Measurements from ENCODE around the gene NFXL1. TPM values are rescaled to one million over a fixed set of nuclear protein-coding genes. Genes with fewer than 3 reads are reported as not detected.

NFXL1 gene
- total RNA-seq, 1 experiment from 2014 or later = 15.7 TPM

DNA sequence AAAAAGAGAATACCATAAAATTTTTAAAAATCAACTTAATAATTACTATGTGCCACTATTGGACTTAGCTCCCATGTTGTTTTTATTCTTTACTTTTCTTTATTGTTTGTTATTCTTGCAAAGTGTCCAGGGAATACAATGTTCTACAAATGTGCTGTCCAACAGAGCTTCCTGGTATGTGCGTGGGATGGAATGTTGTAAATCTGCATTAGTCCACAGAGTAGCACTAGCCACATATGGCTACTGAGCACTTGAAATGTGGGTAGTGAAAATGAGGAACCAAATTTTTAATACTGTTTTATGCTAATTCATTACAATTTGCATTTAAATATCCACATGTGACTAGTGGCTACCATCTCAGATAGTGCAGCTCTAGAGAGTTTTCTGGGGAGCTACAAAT lies 62.2 kb downstream of the NFXL1 start:
- H3K79me2 ChIP-seq (ENCODE audit: low read depth) = no peaks in the 10 kb centered on the region
- TF ChIP-seq CTCF (conservative IDR thresholded peaks at IDR 0.05) (no peak), EZH2 (IDR thresholded peaks at IDR 0.05; ENCODE audit: low read depth) (no peak)
- no peak overlapping the region for H3K27ac ChIP-seq
- H3K27me3 ChIP-seq (ENCODE audit: insufficient read depth, low read depth) = no peaks in the 10 kb centered on the region
- CTCF ChIA-PET = no interaction called here
- peaks cover 5% of the 10 kb centered on the region for H3F3A ChIP-seq (ENCODE audit: insufficient read depth, low read depth)
- H3K4me1 ChIP-seq (replicated peaks; ENCODE audit: insufficient read depth) = no peaks in the 10 kb centered on the region
- DNase-seq = no peak
- peaks cover 42% of the 10 kb centered on the region for H3K36me3 ChIP-seq (ENCODE audit: low read depth)
- no peak overlapping the region for H3K4me3 ChIP-seq
- no peak overlapping the region for H3K4me2 ChIP-seq
- intact Hi-C loops (cut with micrococcal nuclease; ENCODE audit: unreplicated experiment) = no loop called here
- POLR2A ChIA-PET (ENCODE audit: unreplicated experiment) = no interaction called here
- no peaks in the 10 kb centered on the region for H3K9me3 ChIP-seq (ENCODE audit: insufficient read depth, low read depth)
- BruUV-seq (replicated peaks) = no TSS peak
- no peak overlapping the region for H2AFZ ChIP-seq
- no peaks in the 10 kb centered on the region for H3K9me2 ChIP-seq (ENCODE audit: insufficient read depth)
- H4K20me1 ChIP-seq (ENCODE audit: insufficient read depth) = no peaks in the 10 kb centered on the region

- Histone ChIP-seq H3K4me2 (no peak overlapping the region), H3K27me3 (ENCODE audit: insufficient read depth, low read depth) (no peaks in the 10 kb centered on the region), H4K20me1 (ENCODE audit: insufficient read depth) (no peaks in the 10 kb centered on the region), H3F3A (ENCODE audit: insufficient read depth, low read depth) (peaks cover 5% of the 10 kb centered on the region), H3K27ac (no peak overlapping the region), H2AFZ (no peak overlapping the region), H3K9me3 (ENCODE audit: insufficient read depth, low read depth) (no peaks in the 10 kb centered on the region), H3K79me2 (ENCODE audit: low read depth) (no peaks in the 10 kb centered on the region), H3K4me1 (replicated peaks; ENCODE audit: insufficient read depth) (no peaks in the 10 kb centered on the region), H3K9me2 (ENCODE audit: insufficient read depth) (no peaks in the 10 kb centered on the region), H3K36me3 (ENCODE audit: low read depth) (peaks cover 42% of the 10 kb centered on the region), H3K4me3 (no peak overlapping the region)
- DNase-seq = no peak
- intact Hi-C loops (cut with micrococcal nuclease; ENCODE audit: unreplicated experiment) = no loop called here
- no peak for TF ChIP-seq CTCF (conservative IDR thresholded peaks at IDR 0.05)
- TF ChIP-seq EZH2 (IDR thresholded peaks at IDR 0.05; ENCODE audit: low read depth) = no peak
- ChIA-PET CTCF (no interaction called here), POLR2A (ENCODE audit: unreplicated experiment) (interaction anchor here (0.5 kb wide), 1 partner anchor 564 kb away, joined by 8 read pairs; no protein-coding TSS in a partner anchor)
- BruUV-seq (replicated peaks) = no TSS peak
These were observed 64.9 kb downstream of the NFXL1 start for GRCh38 chr4:47849466-47849865.

GRCh38 chr4:47848041-47848440 lies 66.3 kb downstream of the NFXL1 start:
- POLR2A ChIA-PET (ENCODE audit: unreplicated experiment) = no interaction called here
- no TSS peak for BruUV-seq (replicated peaks)

More at GRCh38 chr4:47848041-47848440, 66.3 kb downstream of the NFXL1 start:
- H4K20me1 ChIP-seq (ENCODE audit: insufficient read depth) = no peaks in the 10 kb centered on the region
- CTCF ChIA-PET = no interaction called here
- H3K4me2 ChIP-seq = no peak overlapping the region
- H3K9me2 ChIP-seq (ENCODE audit: insufficient read depth) = no peaks in the 10 kb centered on the region
- intact Hi-C loops (cut with micrococcal nuclease; ENCODE audit: unreplicated experiment) = no loop called here
- H3K27ac ChIP-seq = no peak overlapping the region
- no peak overlapping the region for H2AFZ ChIP-seq
- no peaks in the 10 kb centered on the region for H3K4me1 ChIP-seq (replicated peaks; ENCODE audit: insufficient read depth)
- no peaks in the 10 kb centered on the region for H3K9me3 ChIP-seq (ENCODE audit: insufficient read depth, low read depth)
- no peaks in the 10 kb centered on the region for H3K79me2 ChIP-seq (ENCODE audit: low read depth)
- no peaks in the 10 kb centered on the region for H3K27me3 ChIP-seq (ENCODE audit: insufficient read depth, low read depth)
- H3K36me3 ChIP-seq (ENCODE audit: low read depth) = peaks cover 44% of the 10 kb centered on the region
- no peak for TF ChIP-seq EZH2 (IDR thresholded peaks at IDR 0.05; ENCODE audit: low read depth)
- TF ChIP-seq CTCF (conservative IDR thresholded peaks at IDR 0.05) = no peak
- peaks cover 5% of the 10 kb centered on the region for H3F3A ChIP-seq (ENCODE audit: insufficient read depth, low read depth)
- H3K4me3 ChIP-seq = no peak overlapping the region
- DNase-seq = no peak

Measured in PC-9 (cell line).